Measurements from ENCODE around the gene PTPRJ. TPM values are rescaled to one million over a fixed set of nuclear protein-coding genes. Genes with fewer than 3 reads are reported as not detected.

Gene PTPRJ
- total and polyA plus RNA-seq, 9 of the 15 experiments (the other 6 are each of a cell fraction or from before 2014, with no cell fraction given) = 0.56 to 10.7 (median 4.8) TPM

- TF ChIP-seq RBM15 (IDR thresholded peaks at IDR 0.05; ENCODE audit: insufficient read depth, low read length) (no peak), MTA3 (IDR thresholded peaks at IDR 0.05; ENCODE audit: borderline replicate concordance) (no peak; the same call in 1 of the 2 replicates), RCOR1 (IDR thresholded peaks at IDR 0.05; ENCODE audit: borderline replicate concordance in 1 of 2, low read depth in 2 of 2, low read length in 2 of 2) (peak in 1 of 2 experiments; percentile 58; a peak in 1 of 4 replicates), HNRNPH1 (optimal IDR thresholded peaks at IDR 0.05; ENCODE audit: low read depth, low read length) (no peak), HDAC3 (IDR thresholded peaks at IDR 0.05; ENCODE audit: borderline replicate concordance, partially characterized antibody) (no peak), SMAD2 (IDR thresholded peaks at IDR 0.05; ENCODE audit: low read depth, low read length) (no peak), FIP1L1 (IDR thresholded peaks at IDR 0.05; ENCODE audit: low read depth, low read length, poor library complexity, severe bottlenecking) (no peak), MTA2 (IDR thresholded peaks at IDR 0.05; ENCODE audit: low read depth) (no peak), SUPT5H (IDR thresholded peaks at IDR 0.05) (no peak), TCFL5 (CRISPR knock-in tag; conservative IDR thresholded peaks at IDR 0.05) (no peak), BDP1 (IDR thresholded peaks at IDR 0.05; ENCODE audit: insufficient read depth, insufficient read length) (no peak), TCF7L2 (IDR thresholded peaks at IDR 0.05; ENCODE audit: low read depth, low read length) (no peak), THRA (IDR thresholded peaks at IDR 0.05) (no peak), ZBTB9 (CRISPR knock-in tag; IDR thresholded peaks at IDR 0.05) (no peak), HINFP (tag; conservative IDR thresholded peaks at IDR 0.05; ENCODE audit: low read depth) (no peak), TRIM24 (IDR thresholded peaks at IDR 0.05) (no peak), JUNB (CRISPR knock-in tag; conservative IDR thresholded peaks at IDR 0.05) (no peak), NCOA4 (IDR thresholded peaks at IDR 0.05; ENCODE audit: partially characterized antibody) (no peak), ZNF589 (CRISPR knock-in tag; IDR thresholded peaks at IDR 0.05; ENCODE audit: low read depth) (no peak), ZNF324 (CRISPR knock-in tag; IDR thresholded peaks at IDR 0.05) (no peak), NUFIP1 (IDR thresholded peaks at IDR 0.05; ENCODE audit: partially characterized antibody) (no peak), ZBTB8A (IDR thresholded peaks at IDR 0.05; ENCODE audit: partially characterized antibody) (no peak), E4F1 (CRISPR knock-in tag; IDR thresholded peaks at IDR 0.05; ENCODE audit: borderline replicate concordance) (no peak)
These were observed 75.2 kb downstream of the PTPRJ start (continued) for GRCh38 chr11:48055292-48056132.

Measured in K562 (cell line).